Retinal pigment epithelial cell (primary cell): ENCODE results near the gene GPR161.
"Not testable (repeated sequence)": the region's sequence is repeated elsewhere in the genome, so short reads cannot be mapped to it uniquely, and the experiment has no call there.

ENCODE experiments used
- DNase-seq: peaks from one replicate; pipeline ENCODE4 v3.0.0-alpha.2; 2010; ENCODE audit warnings: low read depth
- H3K4me3 ChIP-seq: 2 replicates; pipeline ENCODE4 v1.5.1; 2011; ENCODE audit warnings: mild to moderate bottlenecking, low read length, control low read depth, moderate library complexity
- TF ChIP-seq, protein P1 (sequence below): conservative IDR thresholded peaks from 2 replicates; pipeline ENCODE4 v1.5.1; 2011; ENCODE audit warnings: low read depth, low read length, control low read depth, inconsistent platforms

The GPR161 gene

DNA sequence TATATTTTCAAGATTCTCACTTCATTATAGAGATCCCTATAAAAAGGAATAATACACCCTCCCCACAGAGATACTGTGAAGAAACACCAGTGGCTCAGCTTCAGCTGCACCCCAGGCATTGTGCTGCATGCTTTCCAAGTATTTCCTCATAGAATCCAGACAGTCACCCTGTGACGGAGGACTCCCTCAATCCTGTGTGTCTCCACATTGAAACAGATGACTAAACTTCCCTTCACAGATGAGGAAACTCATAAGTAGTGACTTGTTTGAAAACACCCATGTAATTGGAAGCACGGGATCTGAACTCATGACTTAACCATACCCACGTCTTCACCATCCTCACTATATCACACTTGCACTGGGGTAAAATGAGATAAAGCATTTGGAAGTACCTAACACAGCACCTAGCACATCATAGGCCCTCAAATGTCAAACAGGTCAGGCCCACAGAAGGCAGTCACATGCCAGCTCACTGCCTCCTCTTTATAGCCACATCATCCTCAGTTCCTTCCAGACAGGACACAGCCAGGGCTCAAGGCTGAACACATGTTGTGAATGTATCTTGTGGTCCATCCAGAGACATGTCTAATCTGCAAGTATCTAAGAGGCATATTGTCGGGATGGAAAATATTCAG lies 55.2 kb downstream of the GPR161 start:
- TF ChIP-seq, protein P1, sequence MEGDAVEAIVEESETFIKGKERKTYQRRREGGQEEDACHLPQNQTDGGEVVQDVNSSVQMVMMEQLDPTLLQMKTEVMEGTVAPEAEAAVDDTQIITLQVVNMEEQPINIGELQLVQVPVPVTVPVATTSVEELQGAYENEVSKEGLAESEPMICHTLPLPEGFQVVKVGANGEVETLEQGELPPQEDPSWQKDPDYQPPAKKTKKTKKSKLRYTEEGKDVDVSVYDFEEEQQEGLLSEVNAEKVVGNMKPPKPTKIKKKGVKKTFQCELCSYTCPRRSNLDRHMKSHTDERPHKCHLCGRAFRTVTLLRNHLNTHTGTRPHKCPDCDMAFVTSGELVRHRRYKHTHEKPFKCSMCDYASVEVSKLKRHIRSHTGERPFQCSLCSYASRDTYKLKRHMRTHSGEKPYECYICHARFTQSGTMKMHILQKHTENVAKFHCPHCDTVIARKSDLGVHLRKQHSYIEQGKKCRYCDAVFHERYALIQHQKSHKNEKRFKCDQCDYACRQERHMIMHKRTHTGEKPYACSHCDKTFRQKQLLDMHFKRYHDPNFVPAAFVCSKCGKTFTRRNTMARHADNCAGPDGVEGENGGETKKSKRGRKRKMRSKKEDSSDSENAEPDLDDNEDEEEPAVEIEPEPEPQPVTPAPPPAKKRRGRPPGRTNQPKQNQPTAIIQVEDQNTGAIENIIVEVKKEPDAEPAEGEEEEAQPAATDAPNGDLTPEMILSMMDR = no peak
- no peak for DNase-seq
- no peak overlapping the region for H3K4me3 ChIP-seq

GRCh38 chr1:168079761-168080160 lies 57.0 kb downstream of the GPR161 start:
- DNase-seq = no peak
- no peak overlapping the region for H3K4me3 ChIP-seq
- TF ChIP-seq, protein P1 = no peak

- no peak overlapping the region for H3K4me3 ChIP-seq
- TF ChIP-seq, protein P1 = no peak
Measured at GRCh38 chr1:168069384-168069783, 67.3 kb downstream of the GPR161 start.

GRCh38 chr1:168065506-168065905 lies 71.2 kb downstream of the GPR161 start:
- no peak overlapping the region for H3K4me3 ChIP-seq
- DNase-seq = no peak

More at GRCh38 chr1:168069384-168069783, 67.3 kb downstream of the GPR161 start:
- no peak for DNase-seq

GRCh38 chr1:168064216-168064615 lies 72.5 kb downstream of the GPR161 start:
- no peak overlapping the region for H3K4me3 ChIP-seq
- TF ChIP-seq, protein P1 = no peak
- no peak for DNase-seq

More at GRCh38 chr1:168065506-168065905, 71.2 kb downstream of the GPR161 start:
- TF ChIP-seq, protein P1 = no peak

GRCh38 chr1:168057921-168058320 lies 78.8 kb downstream of the GPR161 start:
- H3K4me3 ChIP-seq = no peak overlapping the region
- no peak for DNase-seq
- TF ChIP-seq, protein P1 = no peak

DNA sequence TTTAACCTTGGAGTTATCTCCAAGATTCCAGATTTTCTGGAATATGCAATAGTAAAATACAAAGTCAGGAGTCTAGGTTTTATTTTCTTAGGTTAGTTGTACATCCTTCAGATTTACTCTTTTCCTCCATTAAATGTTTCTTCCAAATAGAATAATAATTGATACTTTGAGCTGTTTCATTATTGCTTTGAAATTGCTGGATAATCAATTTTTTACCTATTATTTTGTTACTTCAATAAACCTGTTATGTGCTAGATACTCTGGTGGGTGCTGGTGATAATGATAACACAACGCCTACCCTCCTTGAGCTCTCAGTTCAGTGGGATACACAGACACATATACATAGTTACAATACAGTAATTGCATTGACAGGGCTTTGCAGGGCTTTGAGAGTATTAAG lies 79.4 kb downstream of the GPR161 start:
- TF ChIP-seq, protein P1 = no peak
- DNase-seq = no peak
- no peak overlapping the region for H3K4me3 ChIP-seq

DNA sequence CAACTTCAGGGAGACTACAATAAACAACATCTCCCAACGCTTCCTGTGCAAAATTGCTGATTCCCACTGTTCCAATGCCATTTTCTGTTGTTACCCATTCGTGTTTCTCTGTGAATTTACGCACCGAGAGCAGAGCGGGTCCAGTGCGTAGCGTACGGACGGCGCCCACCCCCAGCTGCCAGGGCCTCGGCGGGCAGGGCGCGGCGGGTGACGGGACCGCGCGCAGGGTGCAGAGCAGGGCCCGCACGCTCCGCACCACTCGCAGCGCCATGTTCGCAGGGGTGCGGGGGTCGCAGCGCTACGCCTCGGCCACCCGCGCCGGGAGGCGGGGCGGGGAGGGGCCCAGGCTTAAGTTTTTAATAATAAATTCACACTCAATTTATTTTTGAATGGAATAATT lies 80.6 kb downstream of the GPR161 start:
- not testable (repeated sequence) for H3K4me3 ChIP-seq, DNase-seq
